ENCODE data around the gene BMPR1A. TPM values are rescaled to one million over a fixed set of nuclear protein-coding genes. Genes with fewer than 3 reads are reported as not detected.

The BMPR1A gene
- total and polyA plus RNA-seq, 2 of the 13 experiments (the other 11 are each of a cell fraction or from before 2014, with no cell fraction given), result 17.8 to 44.2 TPM

DNA sequence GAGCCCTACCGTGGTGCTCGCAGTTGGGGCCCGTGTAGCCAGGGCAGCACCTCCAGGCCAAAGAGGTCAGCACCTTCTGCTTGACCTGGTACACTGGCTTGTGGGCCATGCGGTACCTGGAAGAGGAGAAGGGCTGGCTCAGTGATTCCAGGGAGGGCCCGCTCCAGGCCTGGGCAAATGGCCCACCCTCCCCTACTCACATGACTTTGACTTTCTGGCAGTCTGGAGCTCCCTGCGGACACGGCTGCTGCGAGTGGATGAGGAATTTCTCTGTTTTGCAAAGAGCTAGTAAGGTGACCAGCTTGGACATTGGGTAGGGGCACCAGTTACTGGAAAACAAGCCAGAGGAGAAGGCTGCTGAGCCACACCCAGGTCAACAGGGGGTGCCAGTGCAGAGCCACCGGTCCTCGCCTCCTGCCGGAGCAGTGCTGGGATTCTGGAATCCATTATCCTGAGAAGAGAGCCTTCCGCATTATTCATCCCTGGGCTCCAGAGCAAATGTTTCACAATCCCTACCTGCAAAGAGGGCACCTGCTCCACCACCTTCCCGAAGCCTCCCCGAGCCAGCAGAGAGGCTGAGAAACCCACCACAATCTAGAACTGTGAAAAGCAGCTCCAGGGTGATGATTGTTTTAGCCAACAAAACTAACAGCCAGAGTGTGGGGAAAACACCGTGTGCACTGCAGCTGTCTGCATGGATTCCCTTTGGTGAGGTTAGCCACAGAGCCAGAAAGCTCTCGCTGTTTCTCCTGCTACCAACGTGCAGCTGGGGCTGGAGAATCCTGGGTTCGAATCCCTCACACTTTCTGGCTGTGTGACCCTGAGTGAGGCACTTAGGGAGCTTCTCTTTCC lies 189.2 kb downstream of the BMPR1A start (continued):
- TF ChIP-seq, protein P1, sequence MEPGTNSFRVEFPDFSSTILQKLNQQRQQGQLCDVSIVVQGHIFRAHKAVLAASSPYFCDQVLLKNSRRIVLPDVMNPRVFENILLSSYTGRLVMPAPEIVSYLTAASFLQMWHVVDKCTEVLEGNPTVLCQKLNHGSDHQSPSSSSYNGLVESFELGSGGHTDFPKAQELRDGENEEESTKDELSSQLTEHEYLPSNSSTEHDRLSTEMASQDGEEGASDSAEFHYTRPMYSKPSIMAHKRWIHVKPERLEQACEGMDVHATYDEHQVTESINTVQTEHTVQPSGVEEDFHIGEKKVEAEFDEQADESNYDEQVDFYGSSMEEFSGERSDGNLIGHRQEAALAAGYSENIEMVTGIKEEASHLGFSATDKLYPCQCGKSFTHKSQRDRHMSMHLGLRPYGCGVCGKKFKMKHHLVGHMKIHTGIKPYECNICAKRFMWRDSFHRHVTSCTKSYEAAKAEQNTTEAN (CRISPR knock-in tag; conservative IDR thresholded peaks at IDR 0.05), result no peak
- TF ChIP-seq SOX13 (IDR thresholded peaks at IDR 0.05) (no peak), SOX13 (CRISPR knock-in tag; conservative IDR thresholded peaks at IDR 0.05 in 1 of 2, IDR thresholded peaks at IDR 0.05 in 1 of 2) (no peak), KLF9 (CRISPR knock-in tag; IDR thresholded peaks at IDR 0.05; ENCODE audit: low read depth) (no peak), ZNF484 (CRISPR knock-in tag; IDR thresholded peaks at IDR 0.05; ENCODE audit: borderline replicate concordance, low read depth) (no peak), ZFP62 (CRISPR knock-in tag; IDR thresholded peaks at IDR 0.05) (no peak), ZNF556 (CRISPR knock-in tag; IDR thresholded peaks at IDR 0.05; ENCODE audit: borderline replicate concordance) (no peak), STAG1 (CRISPR knock-in tag; IDR thresholded peaks at IDR 0.05) (peak; percentile 61), GATA4 (IDR thresholded peaks at IDR 0.05; ENCODE audit: borderline replicate concordance, low read depth) (no peak), EZH2 (conservative IDR thresholded peaks at IDR 0.05; ENCODE audit: low read depth, low read length) (no peak), CHD2 (IDR thresholded peaks at IDR 0.05; ENCODE audit: low read depth, low read length) (0 out of 2 replicates have a peak, but pooled peaks have one; percentile 17), ZNF644 (CRISPR knock-in tag; IDR thresholded peaks at IDR 0.05; ENCODE audit: low read depth) (no peak), XRCC5 (optimal IDR thresholded peaks at IDR 0.05; ENCODE audit: low read length) (peak; percentile 18), KDM3A (CRISPR knock-in tag; IDR thresholded peaks at IDR 0.05; ENCODE audit: low read depth) (no peak), MXD4 (CRISPR knock-in tag; IDR thresholded peaks at IDR 0.05) (no peak), TP53 (CRISPR knock-in tag; conservative IDR thresholded peaks at IDR 0.05) (no peak), ZNF274 (CRISPR knock-in tag; IDR thresholded peaks at IDR 0.05) (no peak)
- TF ChIP-seq, protein P2, sequence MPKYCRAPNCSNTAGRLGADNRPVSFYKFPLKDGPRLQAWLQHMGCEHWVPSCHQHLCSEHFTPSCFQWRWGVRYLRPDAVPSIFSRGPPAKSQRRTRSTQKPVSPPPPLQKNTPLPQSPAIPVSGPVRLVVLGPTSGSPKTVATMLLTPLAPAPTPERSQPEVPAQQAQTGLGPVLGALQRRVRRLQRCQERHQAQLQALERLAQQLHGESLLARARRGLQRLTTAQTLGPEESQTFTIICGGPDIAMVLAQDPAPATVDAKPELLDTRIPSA (CRISPR knock-in tag; IDR thresholded peaks at IDR 0.05; ENCODE audit: borderline replicate concordance), result no peak
- TF ChIP-seq, protein P3, sequence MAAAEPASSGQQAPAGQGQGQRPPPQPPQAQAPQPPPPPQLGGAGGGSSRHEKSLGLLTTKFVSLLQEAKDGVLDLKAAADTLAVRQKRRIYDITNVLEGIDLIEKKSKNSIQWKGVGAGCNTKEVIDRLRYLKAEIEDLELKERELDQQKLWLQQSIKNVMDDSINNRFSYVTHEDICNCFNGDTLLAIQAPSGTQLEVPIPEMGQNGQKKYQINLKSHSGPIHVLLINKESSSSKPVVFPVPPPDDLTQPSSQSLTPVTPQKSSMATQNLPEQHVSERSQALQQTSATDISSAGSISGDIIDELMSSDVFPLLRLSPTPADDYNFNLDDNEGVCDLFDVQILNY (CRISPR knock-in tag; conservative IDR thresholded peaks at IDR 0.05), result no peak
- TF ChIP-seq, protein P4, sequence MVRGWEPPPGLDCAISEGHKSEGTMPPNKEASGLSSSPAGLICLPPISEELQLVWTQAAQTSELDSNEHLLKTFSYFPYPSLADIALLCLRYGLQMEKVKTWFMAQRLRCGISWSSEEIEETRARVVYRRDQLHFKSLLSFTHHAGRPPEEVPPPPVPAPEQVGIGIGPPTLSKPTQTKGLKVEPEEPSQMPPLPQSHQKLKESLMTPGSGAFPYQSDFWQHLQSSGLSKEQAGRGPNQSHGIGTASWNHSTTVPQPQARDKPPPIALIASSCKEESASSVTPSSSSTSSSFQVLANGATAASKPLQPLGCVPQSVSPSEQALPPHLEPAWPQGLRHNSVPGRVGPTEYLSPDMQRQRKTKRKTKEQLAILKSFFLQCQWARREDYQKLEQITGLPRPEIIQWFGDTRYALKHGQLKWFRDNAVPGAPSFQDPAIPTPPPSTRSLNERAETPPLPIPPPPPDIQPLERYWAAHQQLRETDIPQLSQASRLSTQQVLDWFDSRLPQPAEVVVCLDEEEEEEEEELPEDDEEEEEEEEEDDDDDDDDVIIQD (CRISPR knock-in tag; IDR thresholded peaks at IDR 0.05; ENCODE audit: low read depth), result no peak
- TF ChIP-seq, protein P5, sequence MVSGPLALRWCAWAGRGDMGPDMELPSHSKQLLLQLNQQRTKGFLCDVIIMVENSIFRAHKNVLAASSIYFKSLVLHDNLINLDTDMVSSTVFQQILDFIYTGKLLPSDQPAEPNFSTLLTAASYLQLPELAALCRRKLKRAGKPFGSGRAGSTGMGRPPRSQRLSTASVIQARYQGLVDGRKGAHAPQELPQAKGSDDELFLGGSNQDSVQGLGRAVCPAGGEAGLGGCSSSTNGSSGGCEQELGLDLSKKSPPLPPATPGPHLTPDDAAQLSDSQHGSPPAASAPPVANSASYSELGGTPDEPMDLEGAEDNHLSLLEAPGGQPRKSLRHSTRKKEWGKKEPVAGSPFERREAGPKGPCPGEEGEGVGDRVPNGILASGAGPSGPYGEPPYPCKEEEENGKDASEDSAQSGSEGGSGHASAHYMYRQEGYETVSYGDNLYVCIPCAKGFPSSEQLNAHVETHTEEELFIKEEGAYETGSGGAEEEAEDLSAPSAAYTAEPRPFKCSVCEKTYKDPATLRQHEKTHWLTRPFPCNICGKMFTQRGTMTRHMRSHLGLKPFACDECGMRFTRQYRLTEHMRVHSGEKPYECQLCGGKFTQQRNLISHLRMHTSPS (CRISPR knock-in tag; IDR thresholded peaks at IDR 0.05; ENCODE audit: low read depth), result no peak
- TF ChIP-seq, protein P6, sequence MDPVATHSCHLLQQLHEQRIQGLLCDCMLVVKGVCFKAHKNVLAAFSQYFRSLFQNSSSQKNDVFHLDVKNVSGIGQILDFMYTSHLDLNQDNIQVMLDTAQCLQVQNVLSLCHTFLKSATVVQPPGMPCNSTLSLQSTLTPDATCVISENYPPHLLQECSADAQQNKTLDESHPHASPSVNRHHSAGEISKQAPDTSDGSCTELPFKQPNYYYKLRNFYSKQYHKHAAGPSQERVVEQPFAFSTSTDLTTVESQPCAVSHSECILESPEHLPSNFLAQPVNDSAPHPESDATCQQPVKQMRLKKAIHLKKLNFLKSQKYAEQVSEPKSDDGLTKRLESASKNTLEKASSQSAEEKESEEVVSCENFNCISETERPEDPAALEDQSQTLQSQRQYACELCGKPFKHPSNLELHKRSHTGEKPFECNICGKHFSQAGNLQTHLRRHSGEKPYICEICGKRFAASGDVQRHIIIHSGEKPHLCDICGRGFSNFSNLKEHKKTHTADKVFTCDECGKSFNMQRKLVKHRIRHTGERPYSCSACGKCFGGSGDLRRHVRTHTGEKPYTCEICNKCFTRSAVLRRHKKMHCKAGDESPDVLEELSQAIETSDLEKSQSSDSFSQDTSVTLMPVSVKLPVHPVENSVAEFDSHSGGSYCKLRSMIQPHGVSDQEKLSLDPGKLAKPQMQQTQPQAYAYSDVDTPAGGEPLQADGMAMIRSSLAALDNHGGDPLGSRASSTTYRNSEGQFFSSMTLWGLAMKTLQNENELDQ (CRISPR knock-in tag; IDR thresholded peaks at IDR 0.05; ENCODE audit: borderline replicate concordance), result no peak

Data from HepG2 (cell line).